Caco-2 (cell line): ENCODE measurements around the gene IRF1. TPM values are rescaled to one million over a fixed set of nuclear protein-coding genes. Genes with fewer than 3 reads are reported as not detected.

Experiments used
- BruUV-seq: library from RNA; stranded (reverse); fragments of 400-500 nt; replicated peaks from 2 replicates; lab custom pipeline; 2021; lab: Mats Ljungman, UMichigan
- CTCF ChIA-PET: fragments of 300-600 bp; sonication (Branson Sonifier 250); formaldehyde crosslinking; loops from one replicate; lab custom pipeline; 2022; ENCODE audit warnings: antibody characterized with exemption; lab: Charles Lee
- POLR2A ChIA-PET: fragments of 300-600 bp; sonication (Branson Sonifier 250); formaldehyde crosslinking; loops from one replicate; lab custom pipeline; 2022; ENCODE audit warnings: antibody characterized with exemption; lab: Charles Lee
- DNase-seq, 2 experiments: peaks; one replicate each; pipeline versions ENCODE4 v3.0.0 to v3.0.0-alpha.2; 2020 to 2022
- H3K27me3 ChIP-seq: replicated peaks from 2 replicates; pipeline ENCODE4 v1.6.0; 2011; ENCODE audit warnings: low read length; ENCODE audit not compliant: control insufficient read depth, insufficient read depth
- H3K36me3 ChIP-seq: 2 replicates; pipeline ENCODE4 v1.5.1; 2011; ENCODE audit warnings: low read length; ENCODE audit not compliant: control insufficient read depth, insufficient read depth
- H3K4me1 ChIP-seq: fragments of 250-450 bp; sonication (Bioruptor Pico); 2 replicates; pipeline ENCODE4 v1.5.1; 2020; ENCODE audit warnings: mild to moderate bottlenecking
- H3K4me3 ChIP-seq: 2 replicates; pipeline ENCODE4 v1.5.1; 2011; ENCODE audit warnings: low read depth, mild to moderate bottlenecking, control low read depth, low read length
- H3K9me3 ChIP-seq: fragments of 250-450 bp; sonication (Bioruptor Pico); 2 replicates; pipeline ENCODE4 v1.5.1; 2020; ENCODE audit warnings: mild to moderate bottlenecking, moderate library complexity
- H3K27ac Mint-ChIP-seq: one replicate; pipeline ENCODE4 v1.8.0; 2022; ENCODE audit warnings: mixed read lengths; ENCODE audit not compliant: unreplicated experiment
- H3K27me3 Mint-ChIP-seq: one replicate; pipeline ENCODE4 v1.8.0; 2022; ENCODE audit warnings: mixed read lengths; ENCODE audit not compliant: insufficient read depth, unreplicated experiment
- H3K36me3 Mint-ChIP-seq: one replicate; pipeline ENCODE4 v1.8.0; 2022; ENCODE audit warnings: mild to moderate bottlenecking, mixed read lengths; ENCODE audit not compliant: insufficient read depth, unreplicated experiment
- H3K4me1 Mint-ChIP-seq: one replicate; pipeline ENCODE4 v1.8.0; 2022; ENCODE audit warnings: low read depth, mixed read lengths; ENCODE audit not compliant: unreplicated experiment
- H3K4me3 Mint-ChIP-seq: one replicate; pipeline ENCODE4 v1.8.0; 2022; ENCODE audit warnings: mild to moderate bottlenecking, moderate library complexity, mixed read lengths; ENCODE audit not compliant: unreplicated experiment
- H3K9me3 Mint-ChIP-seq: one replicate; pipeline ENCODE4 v1.8.0; 2022; ENCODE audit warnings: mixed read lengths; ENCODE audit not compliant: unreplicated experiment
- CTCF ChIP-seq, 2 experiments: fragments of 200-600 bp in 1 of 2; IDR thresholded peaks; 1 replicate in 1 of 2; 2 replicates in 1 of 2; pipeline versions ENCODE4 v1.5.1 to v1.8.0; 2011 to 2022; ENCODE audit warnings: antibody characterized with exemption in 1 of 2, control low read depth in 1 of 2, inconsistent platforms in 1 of 2, low read depth in 1 of 2, low read length in 1 of 2, mild to moderate bottlenecking in 1 of 2, moderate library complexity in 1 of 2; ENCODE audit not compliant: insufficient read depth in 1 of 2, severe bottlenecking in 1 of 2, unreplicated experiment in 1 of 2
- intact Hi-C: fragments of 100-400 bp; cut with micrococcal nuclease; formaldehyde crosslinking; loops from one replicate; pipeline ENCODE4 v1.10.0; 2022; ENCODE audit not compliant: unreplicated experiment
- total RNA-seq: library from RNA; stranded (reverse); gene quantifications from 2 replicates; pipeline ENCODE4 v1.2.3, GENCODE V29; 2022

The IRF1 gene
- total RNA-seq, 1 experiment from 2014 or later, result 16.8 TPM

GRCh38 chr5:132497488-132497997, 7.0 kb upstream of the IRF1 start:
- peaks cover 55% of the 10 kb centered on the region for H3K4me1 ChIP-seq
- ChIA-PET POLR2A (interaction anchor here (0.6 to 2.5 kb wide), 5 partner anchors 68 to 204 kb away, joined by 3 to 20 read pairs (median 3); partner anchors contain the start of genes SLC22A4 and SLC22A5), CTCF (interaction anchor here (0.6 to 1.1 kb wide), 4 partner anchors 70 to 323 kb away, joined by 3 read pairs; no protein-coding TSS in a partner anchor)
- H3K4me3 Mint-ChIP-seq, result peak overlapping the region; percentile 88
- peak; percentile 73 to 88 for DNase-seq
- peak overlapping the region; percentile 54 for H3K4me3 ChIP-seq
- H3K27ac Mint-ChIP-seq, result peak overlapping the region; percentile 85
- H3K27me3 Mint-ChIP-seq, result no peaks in the 10 kb centered on the region
- no peaks in the 10 kb centered on the region for H3K9me3 ChIP-seq
- no peaks in the 10 kb centered on the region for H3K36me3 ChIP-seq
- no peaks in the 10 kb centered on the region for H3K9me3 Mint-ChIP-seq
- H3K36me3 Mint-ChIP-seq, result peaks cover 8% of the 10 kb centered on the region
- TSS peak; percentile 77 for BruUV-seq
- no peaks in the 10 kb centered on the region for H3K27me3 ChIP-seq
- intact Hi-C loops, result loop anchor here (2.0 to 5.0 kb wide), 3 partner anchors 27 to 220 kb away; partner anchors contain the start of gene RAD50
- H3K4me1 Mint-ChIP-seq, result peaks cover 29% of the 10 kb centered on the region
- TF ChIP-seq CTCF (IDR thresholded peaks at IDR 0.05; ENCODE audit: insufficient read depth in 1 of 2, low read depth in 1 of 2, low read length in 1 of 2, severe bottlenecking in 1 of 2, unreplicated experiment in 1 of 2), result no peak

GRCh38 chr5:132496631-132497487, 6.3 kb upstream of the IRF1 start:
- ChIA-PET CTCF (interaction anchor here (0.6 to 1.7 kb wide), 10 partner anchors 9 to 440 kb away, joined by 3 to 12 read pairs (median 4); no protein-coding TSS in a partner anchor), POLR2A (interaction anchor here (0.5 to 2.5 kb wide), 20 partner anchors 9 to 908 kb away, joined by 3 to 20 read pairs (median 5); partner anchors contain the start of genes RAD50, SLC22A4 and SLC22A5)
- Histone ChIP-seq H3K27me3 (no peaks in the 10 kb centered on the region), H3K4me3 (peak overlapping the region; percentile 54), H3K9me3 (no peaks in the 10 kb centered on the region), H3K36me3 (no peaks in the 10 kb centered on the region), H3K4me1 (peaks cover 48% of the 10 kb centered on the region)
- Mint-ChIP-seq H3K36me3 (peaks cover 13% of the 10 kb centered on the region), H3K4me1 (peaks cover 35% of the 10 kb centered on the region), H3K27ac (peak overlapping the region; percentile 85), H3K9me3 (no peaks in the 10 kb centered on the region), H3K4me3 (peak overlapping the region; percentile 88), H3K27me3 (no peaks in the 10 kb centered on the region)
- intact Hi-C loops, result loop anchor here (1.0 to 5.0 kb wide), 6 partner anchors 26 to 220 kb away; partner anchors contain the start of gene RAD50
- DNase-seq, result peak; percentile 94
- BruUV-seq, result no TSS peak
- TF ChIP-seq CTCF (IDR thresholded peaks at IDR 0.05; ENCODE audit: insufficient read depth in 1 of 2, low read depth in 1 of 2, low read length in 1 of 2, severe bottlenecking in 1 of 2, unreplicated experiment in 1 of 2), result no peak

- ChIA-PET POLR2A (interaction anchor here (0.5 to 2.5 kb wide), 20 partner anchors 10 to 907 kb away, joined by 3 to 20 read pairs (median 5); partner anchors contain the start of genes RAD50, SLC22A4 and SLC22A5), CTCF (interaction anchor here (0.5 to 1.7 kb wide), 10 partner anchors 10 to 439 kb away, joined by 3 to 12 read pairs (median 4); no protein-coding TSS in a partner anchor)
- TF ChIP-seq CTCF (IDR thresholded peaks at IDR 0.05; ENCODE audit: insufficient read depth in 1 of 2, low read depth in 1 of 2, low read length in 1 of 2, severe bottlenecking in 1 of 2, unreplicated experiment in 1 of 2), result no peak
- intact Hi-C loops, result loop anchor here (1.0 to 5.0 kb wide), 6 partner anchors 25 to 219 kb away; partner anchors contain the start of gene RAD50
- BruUV-seq, result no TSS peak
- Histone ChIP-seq H3K9me3 (no peaks in the 10 kb centered on the region), H3K4me3 (peak overlapping the region; percentile 54), H3K4me1 (peaks cover 48% of the 10 kb centered on the region), H3K27me3 (no peaks in the 10 kb centered on the region), H3K36me3 (no peaks in the 10 kb centered on the region)
- peaks cover 17% of the 10 kb centered on the region for H3K36me3 Mint-ChIP-seq
- no peaks in the 10 kb centered on the region for H3K27me3 Mint-ChIP-seq
- peak overlapping the region; percentile 88 for H3K4me3 Mint-ChIP-seq
- peak overlapping the region; percentile 85 for H3K27ac Mint-ChIP-seq
- H3K4me1 Mint-ChIP-seq, result peaks cover 32% of the 10 kb centered on the region
- no peaks in the 10 kb centered on the region for H3K9me3 Mint-ChIP-seq
- peak; percentile 96 to 98 for DNase-seq
Observed at GRCh38 chr5:132496191-132496630, 5.6 kb upstream of the IRF1 start.
